Middle frontal gyrus (tissue), 1 donor: ENCODE measurements around the gene SMIM43.

ENCODE experiments used
- DNase-seq: peaks from one replicate; pipeline ENCODE4 v3.0.0-alpha.2; 2015; ENCODE audit warnings: low spot score; ENCODE audit errors: extremely low spot score

SMIM43 gene

DNA sequence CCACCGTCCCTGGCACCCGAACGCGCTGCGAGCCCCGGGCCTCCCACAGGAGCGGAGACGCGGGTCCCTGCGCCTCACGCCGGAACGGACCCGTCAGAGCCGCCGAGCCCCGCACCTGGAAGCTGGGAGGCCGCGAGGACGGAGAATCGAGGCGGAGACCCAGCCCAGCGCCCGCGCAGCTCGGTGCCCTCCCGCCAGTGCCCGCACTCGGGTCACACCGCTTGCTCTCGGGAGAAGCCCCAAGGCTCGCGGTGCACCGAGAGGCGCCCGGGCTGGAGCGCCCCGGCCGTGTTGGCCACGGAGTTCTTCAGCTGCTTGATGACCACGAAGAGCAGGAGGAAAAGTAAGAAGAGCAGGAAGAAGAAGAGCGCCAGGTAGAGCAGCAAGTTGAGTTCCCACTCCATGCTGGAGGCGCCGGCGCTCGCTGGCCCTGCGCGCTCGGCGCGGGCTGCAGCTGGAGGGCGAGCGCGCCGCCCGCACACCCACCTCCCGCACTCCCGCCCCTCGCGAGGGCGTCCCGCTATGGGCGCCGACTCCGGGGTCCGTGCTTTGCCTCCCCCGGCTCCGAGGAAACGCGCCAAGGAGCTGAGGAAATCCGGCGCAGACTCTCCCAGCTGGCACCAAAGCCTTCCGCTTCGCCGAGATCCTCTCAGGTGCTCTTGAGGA lies at the start of gene SMIM43:
SMIM43 (minus strand) TSS at position 463 of the 666 bp plus-strand sequence; CDS start at position 404, 59 bp downstream.
- no peak for DNase-seq

DNA sequence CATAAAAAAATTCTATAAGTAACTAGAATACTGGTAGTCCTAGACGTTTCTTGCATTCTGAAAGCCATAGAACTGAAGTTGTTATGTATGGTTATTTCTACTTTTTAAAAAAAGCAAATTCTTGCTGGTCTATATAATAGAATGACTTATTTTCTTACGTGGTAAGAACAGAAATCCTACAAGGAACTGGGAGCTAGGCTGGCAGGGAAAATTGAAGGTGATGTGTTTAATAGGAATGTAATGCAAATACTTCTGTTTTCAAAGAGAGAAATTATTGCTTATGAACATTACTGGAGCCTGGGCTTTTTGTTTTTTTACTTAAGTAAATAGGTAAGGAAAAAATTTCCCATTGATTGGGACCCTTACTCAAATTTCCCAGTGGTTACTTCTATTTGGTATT lies 49.8 kb upstream of the SMIM43 start:
- DNase-seq = no peak

GRCh38 chr4:121811122-121811521 lies 46.2 kb upstream of the SMIM43 start:
- DNase-seq = no peak

GRCh38 chr4:121806411-121806810 lies 41.4 kb upstream of the SMIM43 start:
- DNase-seq = no peak

DNA sequence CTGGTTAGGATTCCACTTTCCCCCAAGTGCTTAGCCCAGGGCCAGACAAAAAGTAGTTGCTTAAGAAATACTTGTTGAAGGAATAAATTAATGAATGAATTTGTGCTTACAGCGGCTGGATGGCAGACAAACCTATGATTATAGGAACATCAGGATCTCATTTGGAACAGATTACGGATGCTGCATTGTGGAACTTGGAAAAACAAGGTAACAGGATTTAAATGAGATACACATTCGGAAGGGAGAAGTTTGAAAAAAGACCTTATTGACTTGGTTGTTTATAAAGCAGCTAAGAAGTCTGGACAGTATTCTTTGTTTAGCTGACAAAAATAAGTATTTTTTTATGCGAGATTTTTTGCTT lies 36.7 kb upstream of the SMIM43 start:
- DNase-seq = no peak

DNA sequence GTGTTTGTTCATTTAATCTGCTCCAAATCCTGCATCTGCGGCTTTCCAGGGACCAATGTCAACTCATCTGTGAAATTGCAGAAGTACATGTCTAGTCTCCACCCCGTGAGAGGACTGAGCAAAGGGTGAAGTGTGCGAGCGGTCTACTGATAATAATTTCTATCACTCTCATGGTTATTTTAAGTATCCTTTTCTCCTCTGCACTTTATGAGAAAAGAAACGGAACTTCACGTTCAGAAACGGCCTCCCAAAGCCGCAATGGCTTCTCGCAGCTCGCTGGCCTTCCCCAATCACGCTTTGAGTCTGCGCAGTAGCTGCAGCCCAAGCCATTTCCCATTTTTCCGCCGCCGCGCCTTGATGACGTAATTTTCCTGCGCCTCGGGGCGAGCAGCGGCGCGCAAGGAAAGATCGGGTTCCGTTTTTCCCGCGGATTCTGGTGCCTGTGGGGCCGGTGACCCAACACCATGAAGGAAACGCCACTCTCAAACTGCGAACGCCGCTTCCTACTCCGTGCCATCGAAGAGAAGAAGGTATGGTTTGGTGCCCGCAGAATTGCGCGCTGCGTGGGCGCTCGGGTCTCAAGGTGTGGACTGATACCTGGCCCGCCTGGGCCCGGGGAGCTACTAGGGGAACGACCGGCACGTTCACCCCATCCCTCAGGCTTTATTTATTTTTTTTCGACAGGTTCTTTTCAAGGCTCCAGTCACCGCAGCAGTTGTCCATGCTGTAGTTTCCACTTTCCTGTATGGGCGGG lies 36.2 kb upstream of the SMIM43 start, which contains the start of gene EXOSC9:
EXOSC9 (plus strand) TSS at position 363 of the 754 bp plus-strand sequence; CDS start at position 465, 102 bp downstream.
- DNase-seq = peak; percentile 88

DNA sequence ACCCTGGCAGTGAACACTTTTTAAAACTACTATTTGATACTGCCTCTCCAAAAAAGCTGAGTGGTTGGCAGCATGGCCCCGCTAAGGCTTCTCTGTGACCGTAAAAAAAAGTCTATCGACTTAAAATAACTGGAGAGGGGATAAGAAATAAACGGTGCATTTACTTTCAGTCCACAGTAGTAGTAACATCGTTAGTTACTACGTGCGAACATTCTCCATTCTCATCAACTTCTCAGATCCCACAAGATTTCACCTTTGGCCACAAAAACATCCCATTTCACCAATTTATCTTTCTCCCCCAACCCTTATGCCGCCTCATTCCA lies 35.6 kb upstream of the SMIM43 start:
- DNase-seq = no peak

GRCh38 chr4:121799867-121800501 lies 35.0 kb upstream of the SMIM43 start:
- no peak for DNase-seq

GRCh38 chr4:121799208-121799823 lies 34.4 kb upstream of the SMIM43 start:
- DNase-seq = no peak

DNA sequence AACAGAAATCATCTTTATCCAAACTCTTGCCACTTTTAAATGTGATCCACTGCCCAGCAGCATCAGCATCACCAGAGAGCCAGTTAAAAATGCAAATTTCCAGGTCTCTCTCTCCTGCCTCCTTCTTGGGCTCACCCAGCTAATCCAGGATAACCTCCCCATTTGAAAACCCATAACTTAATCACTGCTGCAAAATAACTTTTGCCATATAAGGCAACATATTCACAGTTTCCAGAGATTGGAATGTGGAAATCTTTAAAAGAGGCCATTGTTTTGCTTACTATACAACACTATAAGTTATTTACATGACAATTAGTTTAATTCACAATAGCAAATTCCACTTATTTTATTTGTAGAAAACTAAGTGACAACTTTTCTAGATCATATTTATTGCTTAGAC lies 31.3 kb upstream of the SMIM43 start:
- DNase-seq = no peak

DNA sequence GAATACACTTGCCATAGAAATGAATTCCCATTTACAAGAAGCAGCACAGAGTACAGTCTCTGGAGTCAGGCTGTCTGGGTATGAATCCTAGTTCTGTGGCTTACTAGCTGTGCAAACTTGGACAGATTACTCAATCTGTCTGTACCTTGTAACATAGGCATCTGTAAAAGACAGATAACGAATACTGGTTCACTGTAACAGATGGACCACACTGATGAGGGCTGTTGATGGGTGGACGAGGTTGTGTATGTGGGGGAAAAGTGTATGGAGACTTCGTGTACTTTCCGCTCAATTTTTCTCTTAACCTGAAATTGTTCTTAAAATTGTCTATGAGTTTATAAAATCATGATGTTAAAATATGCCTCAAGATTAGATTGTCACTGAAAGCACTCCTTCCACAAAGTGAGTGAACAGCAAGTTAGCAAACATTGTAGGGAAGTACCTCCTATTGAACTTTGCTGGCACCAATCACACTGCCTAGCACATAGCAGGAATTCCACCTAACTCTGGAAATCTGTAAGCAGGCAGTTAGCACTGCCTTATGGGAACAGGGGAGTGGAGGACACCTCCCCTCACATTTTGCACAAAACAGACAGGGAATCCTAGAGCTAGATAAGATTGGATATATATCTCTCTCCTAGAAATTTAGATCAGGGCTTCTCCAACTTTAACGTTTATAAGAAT lies 29.7 kb upstream of the SMIM43 start:
- no peak for DNase-seq

DNA sequence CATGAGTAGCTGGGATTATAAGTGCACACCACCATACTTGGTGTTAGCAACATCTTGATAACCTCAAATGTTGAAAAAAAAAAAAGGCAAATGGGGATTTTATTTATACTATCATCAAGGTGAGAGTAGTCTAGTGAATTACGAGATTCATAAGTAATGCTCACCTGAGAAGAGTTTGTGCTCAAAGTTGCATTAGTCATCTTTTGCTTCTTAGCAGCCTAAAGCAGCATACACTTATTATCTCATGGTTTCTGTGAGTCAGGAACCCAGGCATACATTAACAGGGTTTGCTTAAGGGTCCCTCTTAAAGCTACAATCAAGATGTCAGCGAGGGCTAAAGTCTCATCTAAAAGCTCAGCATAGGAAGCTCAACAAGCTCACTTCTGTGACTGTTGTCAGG lies 28.0 kb upstream of the SMIM43 start:
- no peak for DNase-seq

GRCh38 chr4:121791481-121791880 lies 26.5 kb upstream of the SMIM43 start:
- no peak for DNase-seq

DNA sequence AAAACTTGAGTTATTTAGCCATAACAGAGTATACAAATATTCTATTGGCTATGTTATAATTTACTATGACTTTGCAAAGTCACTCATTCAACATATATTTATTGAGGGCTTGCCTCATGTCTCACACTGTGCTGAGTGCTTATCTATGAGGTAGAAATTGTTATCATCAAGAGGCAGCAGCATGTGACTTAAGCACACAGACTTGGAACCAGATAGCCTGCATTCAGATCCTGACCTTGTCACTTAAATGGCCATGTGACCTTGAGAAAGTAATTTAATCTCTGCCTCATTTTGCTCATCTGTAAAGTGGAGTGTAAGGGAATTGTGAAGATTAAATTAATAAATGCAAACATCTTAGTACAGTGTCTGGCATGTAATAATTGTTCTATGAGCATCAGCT lies 26.0 kb upstream of the SMIM43 start:
- DNase-seq = no peak

- no peak for DNase-seq
Observed at GRCh38 chr4:121789960-121790829, 25.2 kb upstream of the SMIM43 start.

DNA sequence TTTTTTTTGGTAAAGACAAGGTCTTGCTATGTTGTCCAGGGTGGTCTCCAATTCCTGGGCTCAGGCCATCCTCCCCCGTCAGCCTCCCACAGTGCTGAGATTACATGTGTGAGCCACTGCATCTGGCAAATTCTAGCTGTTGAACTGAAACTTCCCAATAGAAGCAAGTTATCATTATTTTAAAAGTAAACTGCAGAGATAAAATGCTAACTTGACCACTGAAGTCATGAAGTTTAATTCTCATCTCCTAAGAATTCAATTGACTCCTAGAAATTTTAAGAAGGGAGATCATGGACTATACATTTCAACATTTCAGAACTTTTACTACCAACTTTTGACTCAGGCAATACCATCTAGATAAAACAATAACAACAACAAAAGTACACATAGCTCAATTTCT lies 24.5 kb upstream of the SMIM43 start:
- DNase-seq = no peak

GRCh38 chr4:121788896-121789295 lies 23.9 kb upstream of the SMIM43 start:
- DNase-seq = no peak

- peak; percentile 11 for DNase-seq
Observed at GRCh38 chr4:121786221-121786620, 21.3 kb upstream of the SMIM43 start.

GRCh38 chr4:121785479-121785878 lies 20.5 kb upstream of the SMIM43 start:
- DNase-seq = peak; percentile 52

- no peak for DNase-seq
Observed at GRCh38 chr4:121784975-121785374, 20.0 kb upstream of the SMIM43 start.

DNA sequence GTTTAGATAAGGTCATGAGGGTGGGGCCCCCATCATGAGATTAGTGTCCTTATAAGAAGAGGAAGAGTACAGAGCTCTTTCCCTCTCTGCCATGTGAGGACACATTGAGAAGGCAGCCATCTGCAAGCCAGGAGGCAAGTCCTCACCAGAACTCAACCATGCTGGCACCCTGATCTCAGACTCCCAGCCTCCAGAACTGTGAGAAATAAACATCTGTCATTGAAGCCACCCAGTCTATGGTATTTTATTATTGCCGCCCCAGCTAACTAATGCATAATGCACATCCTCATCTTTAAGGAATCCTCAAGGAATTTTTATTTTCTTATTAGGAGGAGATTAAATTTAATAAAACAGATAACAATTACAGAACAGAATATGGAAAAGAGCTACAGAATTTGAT lies 19.4 kb upstream of the SMIM43 start:
- DNase-seq = no peak
